ENCODE measurements around the gene NFATC4.

NFATC4 gene

DNA sequence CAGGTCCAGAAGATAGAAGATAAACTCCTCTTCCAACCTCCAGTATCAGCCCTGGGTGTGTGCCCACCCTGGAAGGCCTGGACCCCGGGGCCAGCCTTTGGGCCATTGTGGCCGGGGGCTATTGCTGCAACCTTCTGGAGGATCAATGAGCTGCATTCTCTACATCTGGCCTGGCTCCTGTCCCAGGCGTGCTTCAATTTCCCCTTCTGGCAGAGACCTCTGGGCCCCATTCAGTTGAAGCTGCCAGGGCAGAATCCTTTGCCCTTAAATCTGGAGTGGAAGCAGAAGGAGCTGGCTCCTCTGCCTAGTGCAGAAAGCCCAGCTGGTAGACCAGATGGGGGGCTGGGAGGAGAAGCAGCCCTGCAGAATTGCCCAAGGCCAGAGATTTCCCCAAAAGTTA lies 40.8 kb downstream of the NFATC4 start:
- DNase-seq (ENCODE audit: low read depth) = no peak
- TF ChIP-seq, protein P1, sequence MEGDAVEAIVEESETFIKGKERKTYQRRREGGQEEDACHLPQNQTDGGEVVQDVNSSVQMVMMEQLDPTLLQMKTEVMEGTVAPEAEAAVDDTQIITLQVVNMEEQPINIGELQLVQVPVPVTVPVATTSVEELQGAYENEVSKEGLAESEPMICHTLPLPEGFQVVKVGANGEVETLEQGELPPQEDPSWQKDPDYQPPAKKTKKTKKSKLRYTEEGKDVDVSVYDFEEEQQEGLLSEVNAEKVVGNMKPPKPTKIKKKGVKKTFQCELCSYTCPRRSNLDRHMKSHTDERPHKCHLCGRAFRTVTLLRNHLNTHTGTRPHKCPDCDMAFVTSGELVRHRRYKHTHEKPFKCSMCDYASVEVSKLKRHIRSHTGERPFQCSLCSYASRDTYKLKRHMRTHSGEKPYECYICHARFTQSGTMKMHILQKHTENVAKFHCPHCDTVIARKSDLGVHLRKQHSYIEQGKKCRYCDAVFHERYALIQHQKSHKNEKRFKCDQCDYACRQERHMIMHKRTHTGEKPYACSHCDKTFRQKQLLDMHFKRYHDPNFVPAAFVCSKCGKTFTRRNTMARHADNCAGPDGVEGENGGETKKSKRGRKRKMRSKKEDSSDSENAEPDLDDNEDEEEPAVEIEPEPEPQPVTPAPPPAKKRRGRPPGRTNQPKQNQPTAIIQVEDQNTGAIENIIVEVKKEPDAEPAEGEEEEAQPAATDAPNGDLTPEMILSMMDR (IDR thresholded peaks at IDR 0.05; ENCODE audit: low read depth, low read length, missing control alignments) = no peak

DNA sequence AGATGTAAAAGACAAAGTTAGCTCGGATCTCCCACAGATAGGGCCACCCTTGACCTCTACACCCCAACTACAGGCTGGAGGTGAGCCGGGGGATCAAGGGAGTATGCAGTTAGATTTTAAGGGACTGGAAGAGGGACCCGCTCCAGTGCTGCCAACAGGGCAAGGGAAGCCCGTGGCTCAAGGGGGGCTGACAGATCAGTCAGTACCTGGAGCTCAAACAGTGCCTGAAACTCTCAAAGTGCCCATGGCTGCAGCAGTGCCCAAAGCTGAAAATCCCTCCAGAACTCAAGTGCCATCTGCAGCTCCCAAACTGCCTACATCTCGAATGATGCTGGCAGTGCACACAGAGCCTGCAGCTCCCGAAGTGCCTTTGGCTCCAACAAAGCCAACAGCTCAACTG lies 41.2 kb downstream of the NFATC4 start:
- TF ChIP-seq, protein P1 (IDR thresholded peaks at IDR 0.05; ENCODE audit: low read depth, low read length, missing control alignments) = no peak
- no peak overlapping the region for H3K4me3 ChIP-seq (ENCODE audit: low read depth, low read length)
- no peak for DNase-seq (ENCODE audit: low read depth)

More for the DNA sequence above, 40.8 kb downstream of the NFATC4 start:
- H3K4me3 ChIP-seq (ENCODE audit: low read depth, low read length) = no peak overlapping the region

DNA sequence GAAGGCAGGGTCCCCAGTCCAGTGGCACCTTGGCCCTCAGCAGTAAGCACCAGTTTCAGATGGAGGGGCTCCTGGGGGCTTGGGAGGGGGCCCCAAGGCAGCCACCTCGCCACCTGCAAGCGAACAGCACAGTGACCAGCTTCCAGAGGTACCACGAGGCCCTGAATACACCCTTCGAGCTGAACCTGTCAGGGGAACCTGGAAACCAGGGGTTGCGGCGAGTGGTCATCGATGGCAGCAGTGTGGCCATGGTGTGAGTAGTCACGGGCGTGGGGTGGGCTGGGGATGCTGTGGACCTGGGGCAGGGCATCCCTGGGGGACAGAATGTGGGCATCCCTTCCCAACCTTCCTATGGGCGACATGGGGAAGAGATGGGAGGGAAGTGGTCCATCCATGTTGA lies 42.0 kb downstream of the NFATC4 start:
- TF ChIP-seq, protein P1 (IDR thresholded peaks at IDR 0.05; ENCODE audit: low read depth, low read length, missing control alignments) = no peak
- DNase-seq (ENCODE audit: low read depth) = no peak
- no peak overlapping the region for H3K4me3 ChIP-seq (ENCODE audit: low read depth, low read length)

DNA sequence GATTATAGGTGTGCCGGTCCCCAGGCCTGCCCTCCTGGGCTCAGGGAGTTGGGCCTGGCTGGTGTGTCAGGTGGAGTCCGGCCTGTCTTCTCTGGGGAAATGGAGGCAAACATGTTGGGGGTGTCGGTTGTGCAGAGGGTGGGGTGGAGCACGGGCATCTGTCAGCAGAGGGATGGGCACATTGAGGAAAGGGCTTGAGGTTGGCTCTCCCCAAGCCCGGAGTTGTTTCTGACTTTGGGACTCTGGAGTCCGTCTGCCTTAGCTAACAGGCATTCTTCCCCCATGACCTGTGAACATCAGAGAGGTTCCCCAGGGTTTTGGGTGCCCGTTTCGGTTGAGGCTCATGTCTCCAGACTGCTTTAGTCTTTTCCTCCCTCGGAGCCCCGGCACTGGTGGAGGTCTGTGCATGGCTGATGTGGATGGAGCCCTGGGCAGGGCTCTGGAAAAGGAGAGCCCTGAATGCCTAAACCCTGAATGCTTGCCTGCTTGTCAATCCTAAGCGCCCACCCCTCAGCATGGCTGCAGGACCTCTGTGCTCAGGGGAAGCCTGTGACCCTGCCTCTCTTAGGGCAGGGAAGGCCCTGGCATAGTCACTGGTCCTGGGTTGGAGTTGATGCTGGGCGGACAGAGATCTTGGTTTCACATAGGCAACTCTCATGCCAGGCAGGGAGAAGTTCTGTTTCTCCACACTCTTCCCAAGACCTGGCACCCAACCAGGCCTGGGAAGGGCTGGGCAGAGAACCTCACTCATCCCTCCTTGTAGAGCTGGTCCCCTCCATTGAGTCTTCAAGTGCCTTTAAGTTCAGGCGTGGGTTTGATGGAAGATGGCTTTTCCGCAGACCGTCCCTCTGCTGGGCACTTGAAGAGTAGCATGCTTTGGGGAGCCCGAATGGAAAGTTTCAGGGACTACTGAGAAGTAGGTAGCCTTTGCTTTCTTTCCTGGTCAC lies 43.7 kb downstream of the NFATC4 start:
- DNase-seq (ENCODE audit: low read depth) = no peak
- no peak overlapping the region for H3K4me3 ChIP-seq (ENCODE audit: low read depth, low read length)
- TF ChIP-seq, protein P1 (IDR thresholded peaks at IDR 0.05; ENCODE audit: low read depth, low read length, missing control alignments) = peak; percentile 80

- TF ChIP-seq, protein P1 (IDR thresholded peaks at IDR 0.05; ENCODE audit: low read depth, low read length, missing control alignments) = no peak
- no peak overlapping the region for H3K4me3 ChIP-seq (ENCODE audit: low read depth, low read length)
- no peak for DNase-seq (ENCODE audit: low read depth)
Observed at GRCh38 chr14:24414077-24414476, 46.1 kb downstream of the NFATC4 start.

DNA sequence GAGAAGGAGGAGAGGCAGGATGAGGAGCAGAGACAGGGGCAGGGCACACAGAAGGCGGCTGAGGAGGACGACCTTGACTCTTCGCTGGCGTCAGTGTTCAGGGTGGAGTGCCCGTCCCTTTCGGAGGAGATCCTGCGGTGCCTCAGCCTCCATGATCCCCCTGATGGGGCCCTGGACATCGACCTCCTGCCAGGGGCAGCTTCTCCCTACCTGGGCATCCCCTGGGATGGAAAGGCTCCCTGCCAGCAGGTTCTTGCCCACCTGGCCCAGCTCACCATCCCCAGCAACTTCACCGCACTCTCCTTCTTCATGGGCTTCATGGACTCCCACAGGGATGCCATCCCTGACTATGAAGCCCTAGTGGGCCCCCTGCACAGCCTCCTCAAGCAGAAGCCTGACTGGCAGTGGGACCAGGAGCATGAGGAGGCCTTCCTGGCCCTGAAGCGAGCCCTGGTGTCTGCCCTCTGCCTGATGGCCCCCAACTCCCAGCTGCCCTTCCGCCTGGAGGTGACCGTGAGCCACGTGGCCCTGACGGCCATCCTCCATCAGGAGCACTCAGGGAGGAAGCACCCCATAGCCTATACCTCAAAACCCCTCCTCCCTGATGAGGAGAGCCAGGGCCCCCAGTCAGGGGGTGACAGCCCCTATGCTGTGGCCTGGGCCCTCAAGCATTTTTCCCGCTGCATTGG lies 46.9 kb downstream of the NFATC4 start:
- TF ChIP-seq, protein P1 (IDR thresholded peaks at IDR 0.05; ENCODE audit: low read depth, low read length, missing control alignments) = no peak
- H3K4me3 ChIP-seq (ENCODE audit: low read depth, low read length) = no peak overlapping the region
- no peak for DNase-seq (ENCODE audit: low read depth)
